ENCODE data around the gene ARMC9. TPM values are rescaled to one million over a fixed set of nuclear protein-coding genes. Genes with fewer than 3 reads are reported as not detected.

Gene ARMC9
- total and polyA plus RNA-seq, 4 donors: 20.5 to 51.6 (median 38.6) TPM

GRCh38 chr2:231295363-231295655 is 96.9 kb downstream of the ARMC9 start:
- WGBS, 2 donors: 83 to 85% methylated on average over 8 of the region's 8 CpGs
- peaks cover 0 to 7% (median 3%) of the 10 kb centered on the region in 4 donors for H3K36me3 ChIP-seq (ENCODE audit: control insufficient read depth in 4 of 4, insufficient read depth in 4 of 4, low read length in 4 of 4)

GRCh38 chr2:231296401-231296974 is 98.1 kb downstream of the ARMC9 start:
- Histone ChIP-seq H3K9me3 (ENCODE audit: control insufficient read depth in 4 of 4, insufficient read depth in 3 of 4, low read length in 3 of 4) (no peaks in the 10 kb centered on the region), H3K9ac (ENCODE audit: insufficient read depth in 1 of 2, low read length in 2 of 2) (no peak overlapping the region), H3K4me3 (no peak overlapping the region), H3K27ac (ENCODE audit: low read depth in 1 of 2, low read length in 1 of 2) (no peak overlapping the region), H3K36me3 (ENCODE audit: control insufficient read depth in 4 of 4, insufficient read depth in 4 of 4, low read length in 4 of 4) (peaks cover 0 to 7% (median 3%) of the 10 kb centered on the region in 4 donors), H3K27me3 (ENCODE audit: control insufficient read depth in 3 of 3, insufficient read depth in 3 of 3, low read length in 2 of 3) (no peaks in the 10 kb centered on the region), H3K4me1 (ENCODE audit: control insufficient read depth in 5 of 5, insufficient read depth in 5 of 5, low read length in 5 of 5) (peaks cover 0 to 6% (median 2%) of the 10 kb centered on the region in 5 donors)
- TF ChIP-seq CTCF (IDR thresholded peaks at IDR 0.05; ENCODE audit: control extremely low read depth, extremely low read depth): no peak
- ATAC-seq (ENCODE audit: insufficient read depth, low FRiP score) (no peak), DNase-seq (no peak)
- 95 to 96% methylated on average over 13 of the region's 13 CpGs for WGBS, 2 donors

More at GRCh38 chr2:231295363-231295655, 96.9 kb downstream of the ARMC9 start:
- no peaks in the 10 kb centered on the region for H3K27me3 ChIP-seq (ENCODE audit: control insufficient read depth in 3 of 3, insufficient read depth in 3 of 3, low read length in 2 of 3)
- peaks cover 0 to 6% (median 0%) of the 10 kb centered on the region in 5 donors for H3K4me1 ChIP-seq (ENCODE audit: control insufficient read depth in 5 of 5, insufficient read depth in 5 of 5, low read length in 5 of 5)
- TF ChIP-seq CTCF (IDR thresholded peaks at IDR 0.05; ENCODE audit: control extremely low read depth, extremely low read depth): no peak
- H3K4me3 ChIP-seq: no peak overlapping the region
- DNase-seq (no peak), ATAC-seq (ENCODE audit: insufficient read depth, low FRiP score) (no peak)
- H3K27ac ChIP-seq (ENCODE audit: low read depth in 1 of 2, low read length in 1 of 2): no peak overlapping the region
- H3K9me3 ChIP-seq (ENCODE audit: control insufficient read depth in 4 of 4, insufficient read depth in 3 of 4, low read length in 3 of 4): no peaks in the 10 kb centered on the region
- H3K9ac ChIP-seq (ENCODE audit: insufficient read depth in 1 of 2, low read length in 2 of 2): no peak overlapping the region

- 52 to 53% methylated on average over 12 of the region's 12 CpGs for WGBS, 2 donors
- H3K27ac ChIP-seq (ENCODE audit: low read depth in 1 of 2, low read length in 1 of 2): peak overlapping the region in 1 of 2 donors; percentile 48
- H3K27me3 ChIP-seq (ENCODE audit: control insufficient read depth in 3 of 3, insufficient read depth in 3 of 3, low read length in 2 of 3): no peaks in the 10 kb centered on the region
- peak; percentile 46 for TF ChIP-seq CTCF (IDR thresholded peaks at IDR 0.05; ENCODE audit: control extremely low read depth, extremely low read depth)
- H3K9me3 ChIP-seq (ENCODE audit: control insufficient read depth in 4 of 4, insufficient read depth in 3 of 4, low read length in 3 of 4): no peaks in the 10 kb centered on the region
- ATAC-seq (ENCODE audit: insufficient read depth, low FRiP score): no peak
- H3K4me3 ChIP-seq: no peak overlapping the region
- peaks cover 0 to 6% (median 3%) of the 10 kb centered on the region in 4 donors for H3K36me3 ChIP-seq (ENCODE audit: control insufficient read depth in 4 of 4, insufficient read depth in 4 of 4, low read length in 4 of 4)
- peaks cover 0 to 5% (median 2%) of the 10 kb centered on the region in 5 donors for H3K4me1 ChIP-seq (ENCODE audit: control insufficient read depth in 5 of 5, insufficient read depth in 5 of 5, low read length in 5 of 5)
- H3K9ac ChIP-seq (ENCODE audit: insufficient read depth in 1 of 2, low read length in 2 of 2): no peak overlapping the region
- peak; percentile 33 to 55 (median 46) for DNase-seq
Measured at GRCh38 chr2:231297108-231297908, 98.9 kb downstream of the ARMC9 start.

Data from lung (tissue), 12 donors.